ENCODE data around the gene HEATR1. TPM values are rescaled to one million over a fixed set of nuclear protein-coding genes. Genes with fewer than 3 reads are reported as not detected.

Gene HEATR1
- total and polyA plus RNA-seq, 2 donors (not counting 1 experiment from before 2014, with no cell fraction given), result 6.1 to 50.6 TPM

- H3K4me3 ChIP-seq (ENCODE audit: control extremely low read depth in 1 of 5, extremely low read depth in 1 of 5, insufficient read depth in 1 of 5, low read depth in 2 of 5, low read length in 4 of 5), result no peak overlapping the region
- no peak overlapping the region for H3K27ac ChIP-seq (ENCODE audit: low read length in 2 of 2)
- H3K4me3 Mint-ChIP-seq, result no peak overlapping the region
- ChIA-PET POLR2A (interaction anchor here (0.6 kb wide), 1 partner anchor 436 kb away, joined by 7 read pairs; no protein-coding TSS in a partner anchor), CTCF (no interaction called here)
- intact Hi-C loops (cut with micrococcal nuclease), result no loop called here
- peaks cover 39% of the 10 kb centered on the region for H3K79me2 ChIP-seq (ENCODE audit: control insufficient read depth, insufficient read depth, low read length)
- H3K27me3 ChIP-seq (replicated peaks in 1 of 4; ENCODE audit: control extremely low read depth in 1 of 4, control insufficient read depth in 3 of 4, insufficient read depth in 4 of 4, low read length in 3 of 4), result no peaks in the 10 kb centered on the region
- TF ChIP-seq CTCF (IDR thresholded peaks at IDR 0.05) (no peak), EZH2 (IDR thresholded peaks at IDR 0.05; ENCODE audit: borderline replicate concordance, insufficient read depth, low read depth, low read length, poor library complexity, severe bottlenecking) (no peak)
- H3K27me3 Mint-ChIP-seq, result no peaks in the 10 kb centered on the region
- no peaks in the 10 kb centered on the region for H3K9me3 Mint-ChIP-seq (ENCODE audit: insufficient read depth)
- peaks cover 24% of the 10 kb centered on the region for H3K4me1 Mint-ChIP-seq
- H3K9ac ChIP-seq (ENCODE audit: low read length), result no peak overlapping the region
- H2AFZ ChIP-seq (ENCODE audit: insufficient read depth, low read depth, low read length, poor library complexity, severe bottlenecking), result no peak overlapping the region
- no peak overlapping the region for H3K4me2 ChIP-seq (replicated peaks; ENCODE audit: low read depth, low read length, poor library complexity, severe bottlenecking)
- no peaks in the 10 kb centered on the region for H4K20me1 ChIP-seq (ENCODE audit: control insufficient read depth, insufficient read depth, low read length, poor library complexity, severe bottlenecking)
- H3K9me3 ChIP-seq (ENCODE audit: control extremely low read depth in 1 of 3, control insufficient read depth in 2 of 3, insufficient read depth in 1 of 3, low read length in 2 of 3), result no peaks in the 10 kb centered on the region
- DNase-seq (no peak), ATAC-seq (ENCODE audit: low read depth) (no peak)
- peaks cover 2 to 20% of the 10 kb centered on the region in 2 experiments for H3K36me3 ChIP-seq (replicated peaks in 1 of 2; ENCODE audit: control extremely low read depth in 1 of 2, control insufficient read depth in 1 of 2, extremely low read depth in 1 of 2, insufficient read depth in 2 of 2, low read length in 1 of 2)
- peaks cover 11 to 13% of the 10 kb centered on the region in 2 donors for H3K4me1 ChIP-seq (ENCODE audit: control insufficient read depth in 2 of 2, insufficient read depth in 2 of 2, low read length in 2 of 2)
- H3K27ac Mint-ChIP-seq, result no peak overlapping the region
- WGBS (ENCODE audit: insufficient coverage), result 100% methylated on average over 1 of the region's 1 CpG
Observed at GRCh38 chr1:236530286-236530685, 74.0 kb downstream of the HEATR1 start.

- no peak for DNase-seq
- peaks cover 26% of the 10 kb centered on the region for H3K4me1 Mint-ChIP-seq
- CTCF ChIA-PET, result no interaction called here
- 94% methylated on average over 2 of the region's 3 CpGs for WGBS (ENCODE audit: insufficient coverage)
- no peaks in the 10 kb centered on the region for H3K27me3 Mint-ChIP-seq
- Histone ChIP-seq H3K9me3 (ENCODE audit: control extremely low read depth in 1 of 3, control insufficient read depth in 2 of 3, insufficient read depth in 1 of 3, low read length in 2 of 3) (no peaks in the 10 kb centered on the region), H3K27me3 (replicated peaks in 1 of 4; ENCODE audit: control extremely low read depth in 1 of 4, control insufficient read depth in 3 of 4, insufficient read depth in 4 of 4, low read length in 3 of 4) (no peaks in the 10 kb centered on the region), H4K20me1 (ENCODE audit: control insufficient read depth, insufficient read depth, low read length, poor library complexity, severe bottlenecking) (no peaks in the 10 kb centered on the region), H3K79me2 (ENCODE audit: control insufficient read depth, insufficient read depth, low read length) (peaks cover 25% of the 10 kb centered on the region), H3K4me3 (ENCODE audit: control extremely low read depth in 1 of 5, extremely low read depth in 1 of 5, insufficient read depth in 1 of 5, low read depth in 2 of 5, low read length in 4 of 5) (no peak overlapping the region), H3K36me3 (replicated peaks in 1 of 2; ENCODE audit: control extremely low read depth in 1 of 2, control insufficient read depth in 1 of 2, extremely low read depth in 1 of 2, insufficient read depth in 2 of 2, low read length in 1 of 2) (peaks cover 2 to 16% of the 10 kb centered on the region in 2 experiments), H2AFZ (ENCODE audit: insufficient read depth, low read depth, low read length, poor library complexity, severe bottlenecking) (no peak overlapping the region), H3K4me2 (replicated peaks; ENCODE audit: low read depth, low read length, poor library complexity, severe bottlenecking) (no peak overlapping the region), H3K4me1 (ENCODE audit: control insufficient read depth in 2 of 2, insufficient read depth in 2 of 2, low read length in 2 of 2) (peaks cover 10 to 15% of the 10 kb centered on the region in 2 donors), H3K9ac (ENCODE audit: low read length) (no peak overlapping the region), H3K27ac (ENCODE audit: low read length in 2 of 2) (no peak overlapping the region)
- intact Hi-C loops (cut with micrococcal nuclease), result no loop called here
- no peaks in the 10 kb centered on the region for H3K9me3 Mint-ChIP-seq (ENCODE audit: insufficient read depth)
- no peak for TF ChIP-seq CTCF (IDR thresholded peaks at IDR 0.05)
- TF ChIP-seq EZH2 (IDR thresholded peaks at IDR 0.05; ENCODE audit: borderline replicate concordance, insufficient read depth, low read depth, low read length, poor library complexity, severe bottlenecking), result no peak
- H3K27ac Mint-ChIP-seq, result no peak overlapping the region
- H3K4me3 Mint-ChIP-seq, result peak overlapping the region; percentile 18
- POLR2A ChIA-PET, result no interaction called here
- ATAC-seq (ENCODE audit: low read depth), result no peak
Observed at GRCh38 chr1:236526079-236526478, 78.2 kb downstream of the HEATR1 start.

All from B cell (primary cell).